ENCODE results near the gene DYNLRB2. TPM values are rescaled to one million over a fixed set of nuclear protein-coding genes. Genes with fewer than 3 reads are reported as not detected.
A peak's percentile ranks its signal among the peaks of the same experiment; 100 is the strongest.

Gene DYNLRB2
- total RNA-seq, 1 donor from 2014 or later: 0.20 TPM

DNA sequence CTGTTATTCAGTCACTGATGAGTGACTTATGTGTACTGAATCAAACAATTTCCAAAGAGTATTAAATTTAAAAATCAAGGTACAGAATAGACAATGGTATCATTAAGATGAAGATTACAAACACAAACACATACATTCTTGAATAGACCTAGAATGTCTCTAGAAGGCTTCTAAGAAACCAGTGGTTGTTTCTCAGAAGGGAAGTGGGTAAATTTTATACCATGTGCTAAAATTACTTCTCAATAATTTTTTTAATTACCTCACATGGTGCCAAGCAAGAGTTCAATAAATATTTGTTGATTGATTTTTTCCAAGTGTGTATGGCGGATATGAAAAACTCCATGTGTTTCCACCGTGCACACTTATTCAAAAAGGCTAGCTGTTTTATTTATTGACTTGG, 6.4 kb downstream of the DYNLRB2 start:
- DNase-seq (ENCODE audit: low read depth in 2 of 2): no peak

DNA sequence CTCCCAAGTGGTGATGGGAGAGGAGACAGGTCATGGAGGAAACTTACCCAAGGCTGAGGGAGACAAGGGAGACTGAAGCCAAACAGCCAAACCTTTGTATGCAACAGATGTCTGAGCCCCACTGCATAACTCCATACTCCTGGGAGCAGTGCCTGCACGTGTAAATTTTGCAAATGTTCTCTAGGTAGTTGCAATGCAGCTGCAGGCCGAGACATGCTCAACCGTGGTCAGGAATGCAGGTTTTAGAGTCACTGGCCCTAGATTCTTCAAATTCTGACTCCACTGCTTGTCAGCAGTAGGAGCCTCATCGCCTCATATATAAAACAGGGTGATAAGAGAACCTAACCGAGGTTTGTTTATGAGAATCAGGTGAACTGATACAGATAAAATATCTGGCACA, 11.5 kb downstream of the DYNLRB2 start:
- no peak for DNase-seq (ENCODE audit: low read depth in 2 of 2)

DNA sequence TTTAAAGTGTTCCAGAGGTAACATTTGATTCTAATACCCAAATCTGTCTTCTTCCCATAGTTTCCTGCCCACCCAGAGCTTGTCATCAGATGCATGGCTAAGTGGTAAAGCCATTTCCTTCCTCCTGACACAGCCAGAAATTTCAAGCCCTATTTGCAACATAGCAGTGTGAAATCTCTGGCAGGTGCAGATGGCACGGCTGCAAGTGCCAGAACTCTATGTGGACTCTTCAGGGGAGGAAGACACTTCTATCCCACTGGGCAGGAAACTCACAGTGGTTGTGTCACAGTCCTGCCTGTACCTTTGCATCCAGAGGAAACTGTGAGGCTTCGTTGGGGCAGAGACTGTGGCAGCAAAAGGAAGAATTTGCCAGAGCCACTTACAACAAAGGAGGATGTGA, 13.2 kb downstream of the DYNLRB2 start:
- DNase-seq (ENCODE audit: low read depth in 2 of 2): no peak

DNA sequence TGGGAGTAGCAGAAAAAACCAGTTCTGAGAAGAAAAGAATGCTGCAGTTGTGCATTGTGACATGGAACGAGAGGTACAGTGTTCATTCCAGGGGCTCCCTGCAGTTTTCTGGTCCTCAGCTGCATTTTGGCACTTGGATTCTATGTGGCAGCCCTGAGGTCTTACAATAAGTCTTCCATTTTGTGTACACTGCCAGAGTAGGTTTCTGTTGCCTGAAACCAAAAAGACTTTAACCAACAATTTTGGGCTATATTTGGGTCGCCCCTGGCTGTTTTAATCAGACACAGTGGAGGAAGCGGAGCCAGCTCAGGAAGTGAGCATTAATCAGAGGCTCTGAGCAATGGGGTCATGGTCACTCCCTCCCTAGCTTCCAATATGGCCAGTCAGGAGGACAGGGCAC, 15.7 kb downstream of the DYNLRB2 start:
- peak in 1 of 2 donors; percentile 12 for DNase-seq (ENCODE audit: low read depth in 2 of 2)

DNA sequence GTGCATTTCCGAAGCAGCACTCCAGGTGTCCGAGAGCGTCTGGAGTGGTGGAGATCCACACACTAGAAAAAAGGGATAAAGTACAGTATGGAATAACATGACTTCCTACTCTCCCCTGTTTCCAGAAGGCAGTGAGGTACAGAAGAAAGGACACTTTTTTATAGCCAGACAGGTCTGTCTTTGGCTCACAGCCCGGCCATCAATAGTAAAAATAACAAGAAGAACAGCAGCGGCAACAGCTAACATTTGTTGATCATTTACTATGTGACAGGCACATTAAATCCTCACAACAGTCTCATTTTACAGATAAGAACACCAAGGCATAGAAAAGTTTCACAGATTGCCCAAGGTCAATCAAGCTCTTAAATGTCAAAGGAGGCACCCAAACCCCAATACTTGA, 16.2 kb downstream of the DYNLRB2 start:
- no peak for DNase-seq (ENCODE audit: low read depth in 2 of 2)

DNA sequence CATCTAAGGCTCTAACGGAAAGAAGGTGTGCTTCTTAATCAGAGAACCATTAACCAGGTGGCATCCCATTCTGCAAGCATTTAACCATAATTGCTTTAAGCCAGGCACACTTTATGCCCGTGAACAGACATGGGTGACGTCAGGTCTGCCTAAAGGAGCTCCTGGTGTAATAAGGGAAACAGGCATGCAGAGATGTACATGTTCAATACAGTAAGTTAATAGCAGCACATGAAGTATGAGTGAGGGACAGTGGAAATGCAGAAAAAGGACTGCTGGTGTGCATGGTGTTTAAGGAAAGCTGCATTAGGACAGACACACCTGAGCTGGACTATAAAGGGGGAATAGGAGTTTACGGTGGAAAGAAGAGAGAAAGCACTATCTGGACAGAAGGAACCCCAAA, 18.6 kb downstream of the DYNLRB2 start:
- no peak for DNase-seq (ENCODE audit: low read depth in 2 of 2)

DNA sequence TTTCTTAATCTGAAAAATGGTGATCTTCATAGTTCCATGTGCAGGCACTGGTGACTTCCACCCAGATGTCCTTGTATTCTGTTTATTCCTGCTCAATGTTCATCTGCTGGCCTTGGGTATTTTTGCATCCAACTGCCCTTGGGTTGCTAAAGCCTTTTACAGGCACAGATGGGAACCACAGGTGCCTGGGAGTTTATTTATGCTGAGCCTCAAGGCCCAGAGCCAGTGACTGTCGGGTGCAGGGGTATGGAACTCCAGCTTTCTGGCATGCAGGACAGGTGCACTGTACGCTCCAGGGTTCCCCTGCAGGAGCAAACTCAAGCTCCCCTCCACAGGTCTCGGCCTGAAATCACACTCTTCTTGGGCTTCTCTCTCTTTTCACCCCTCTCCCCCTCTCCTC, 22.3 kb downstream of the DYNLRB2 start:
- no peak for DNase-seq (ENCODE audit: low read depth in 2 of 2)

DNA sequence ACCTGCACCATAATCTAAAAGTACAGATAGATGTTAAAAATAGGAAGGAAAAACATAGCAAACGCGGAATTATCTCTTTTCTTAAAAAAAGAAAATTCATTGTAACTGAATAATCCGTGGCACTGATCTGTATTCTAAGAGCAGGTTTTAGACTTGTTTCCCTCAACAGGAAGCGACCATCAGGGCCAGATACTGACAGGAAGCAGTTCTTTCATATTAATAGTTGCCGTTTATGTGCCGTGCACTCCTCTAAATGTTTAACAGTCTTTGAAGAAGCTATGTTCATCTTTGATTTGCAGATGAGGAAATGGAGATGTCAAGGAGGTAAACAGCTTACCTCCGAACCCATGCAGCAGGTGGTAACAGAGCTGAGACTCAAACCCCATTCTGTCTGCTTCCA, 23.6 kb downstream of the DYNLRB2 start:
- DNase-seq (ENCODE audit: low read depth in 2 of 2): peak in 1 of 2 donors; percentile 8

DNA sequence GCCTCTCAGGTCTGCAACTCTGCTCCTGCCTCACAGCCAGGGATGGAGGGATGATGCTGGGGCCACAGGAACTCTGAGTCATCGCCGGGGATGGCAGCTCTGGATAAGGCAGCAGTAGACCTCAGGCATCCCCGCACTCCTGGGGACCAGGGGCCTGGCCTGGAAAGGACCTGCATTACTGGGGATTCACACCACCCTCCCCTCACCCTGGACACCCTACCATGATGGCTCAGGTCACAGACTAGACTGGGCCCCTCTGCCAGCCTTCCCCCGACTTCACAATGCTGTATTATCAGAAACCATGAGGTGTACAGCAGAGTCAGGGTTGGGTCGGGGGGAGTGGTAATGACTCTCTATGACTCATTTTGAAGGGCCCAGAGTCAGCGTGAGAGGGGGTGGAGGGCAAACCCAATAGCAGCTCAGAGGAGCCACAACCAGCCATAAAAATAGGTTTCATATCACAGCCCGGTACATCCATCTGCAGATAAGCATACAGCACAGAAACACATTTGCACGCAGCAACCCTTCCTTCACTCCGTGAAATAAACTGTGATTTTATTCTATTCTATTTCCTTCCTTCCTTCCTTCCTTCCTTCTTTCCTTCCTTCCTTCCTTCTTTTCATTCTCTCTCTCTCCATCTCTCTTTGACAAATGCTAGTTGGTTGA, 28.8 kb downstream of the DYNLRB2 start:
- peak; percentile 35 to 47 for DNase-seq (ENCODE audit: low read depth in 2 of 2)

DNA sequence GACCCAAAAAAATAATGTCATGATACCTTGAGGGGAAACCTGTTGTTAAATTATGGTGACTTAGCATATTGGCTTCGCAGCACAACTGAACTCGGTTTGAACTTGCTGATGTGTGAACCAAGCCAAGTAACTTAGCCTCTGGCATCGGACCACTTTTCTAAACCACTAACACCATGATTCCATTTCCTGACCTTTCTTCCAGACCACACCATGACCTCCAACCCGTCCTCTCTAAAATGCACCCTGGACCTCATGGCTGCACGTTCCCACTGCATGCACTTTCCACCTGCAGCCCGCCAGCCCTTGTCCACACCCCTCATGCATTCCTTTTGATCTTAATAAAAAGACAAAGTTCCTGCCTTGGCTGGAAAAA, 29.3 kb downstream of the DYNLRB2 start:
- peak; percentile 56 to 78 for DNase-seq (ENCODE audit: low read depth in 2 of 2)

DNA sequence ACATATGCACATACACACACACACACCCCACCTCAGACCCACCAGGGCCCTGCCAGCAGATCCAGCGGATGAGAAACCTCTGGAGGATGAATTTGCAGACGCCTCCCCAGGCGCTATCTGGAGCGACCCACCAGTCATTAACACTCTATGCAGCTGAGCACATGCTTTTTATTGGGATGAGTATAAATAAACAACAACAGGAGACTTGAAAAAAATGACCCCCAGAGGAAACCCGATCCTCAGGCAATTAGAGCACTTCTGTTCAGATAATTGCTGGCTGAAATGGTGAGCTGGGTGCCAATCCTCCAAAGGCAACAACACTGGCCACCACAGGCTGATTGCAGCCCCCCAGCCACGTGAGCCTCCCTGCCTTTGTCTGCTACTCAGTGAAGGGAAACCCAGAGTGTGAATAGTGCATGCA, 32.9 kb downstream of the DYNLRB2 start:
- DNase-seq (ENCODE audit: low read depth in 2 of 2): no peak

DNA sequence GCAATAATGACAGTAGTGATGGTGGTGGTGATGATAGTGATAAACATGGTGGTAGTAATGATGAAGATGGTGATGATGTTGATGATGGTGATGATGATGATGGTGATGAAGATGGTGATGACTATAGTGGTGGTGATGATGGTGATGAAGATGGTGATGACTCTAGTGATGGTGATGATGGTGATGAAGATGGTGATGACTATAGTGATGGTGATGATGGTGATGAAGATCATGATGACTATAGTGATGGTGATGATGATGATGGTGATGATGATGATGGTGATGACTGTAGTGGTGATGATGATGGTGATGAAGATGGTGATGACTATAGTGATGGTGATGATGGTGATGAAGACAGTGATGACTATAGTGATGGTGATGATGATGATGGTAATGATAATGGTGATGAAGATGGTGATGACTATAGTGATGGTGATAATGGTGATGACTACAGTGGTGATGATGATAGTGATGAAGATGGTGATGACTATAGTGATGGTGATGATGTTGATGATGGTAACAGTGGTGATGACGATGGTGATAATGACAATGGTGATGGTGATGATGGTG, 35.6 kb downstream of the DYNLRB2 start:
- DNase-seq (ENCODE audit: low read depth in 2 of 2): no peak

DNA sequence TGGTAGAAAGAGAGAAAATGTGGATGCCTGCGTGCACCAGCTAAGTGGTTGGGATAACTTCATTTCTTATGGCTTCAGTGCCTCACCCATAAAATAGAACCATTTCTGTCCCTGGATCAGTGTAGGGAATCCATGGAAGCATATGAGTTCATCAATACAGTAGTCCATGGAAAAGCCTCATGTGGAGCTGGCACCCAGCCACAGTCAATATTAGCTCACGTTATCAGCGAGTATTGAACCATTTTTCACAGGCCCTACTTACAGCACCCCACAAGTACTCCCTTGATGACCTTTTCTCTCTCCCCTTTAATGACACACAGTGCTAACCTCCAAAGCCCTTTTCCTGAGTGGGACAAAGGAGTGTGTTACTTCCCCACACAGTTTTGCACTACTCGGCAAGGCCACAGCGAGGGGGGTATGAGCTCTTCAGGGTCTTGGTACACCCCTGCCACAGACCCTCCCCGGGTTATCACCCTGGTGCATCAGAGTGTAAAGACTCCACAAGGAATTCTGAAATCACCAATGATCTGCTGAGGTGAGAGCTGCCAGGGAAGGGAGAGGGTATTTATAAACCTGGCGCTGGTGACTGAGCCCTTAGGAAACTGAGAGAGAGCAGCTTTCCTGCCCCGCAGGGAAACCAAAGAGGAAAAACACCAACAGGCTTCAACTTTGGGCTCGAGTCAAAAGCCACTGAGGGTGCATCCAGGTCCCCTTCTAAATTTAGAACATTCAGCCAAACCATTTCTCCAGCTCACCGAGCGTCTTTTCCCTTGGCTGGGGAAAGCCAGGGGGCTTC, 36.9 kb downstream of the DYNLRB2 start:
- DNase-seq (ENCODE audit: low read depth in 2 of 2): peak in 1 of 2 donors; percentile 15

DNA sequence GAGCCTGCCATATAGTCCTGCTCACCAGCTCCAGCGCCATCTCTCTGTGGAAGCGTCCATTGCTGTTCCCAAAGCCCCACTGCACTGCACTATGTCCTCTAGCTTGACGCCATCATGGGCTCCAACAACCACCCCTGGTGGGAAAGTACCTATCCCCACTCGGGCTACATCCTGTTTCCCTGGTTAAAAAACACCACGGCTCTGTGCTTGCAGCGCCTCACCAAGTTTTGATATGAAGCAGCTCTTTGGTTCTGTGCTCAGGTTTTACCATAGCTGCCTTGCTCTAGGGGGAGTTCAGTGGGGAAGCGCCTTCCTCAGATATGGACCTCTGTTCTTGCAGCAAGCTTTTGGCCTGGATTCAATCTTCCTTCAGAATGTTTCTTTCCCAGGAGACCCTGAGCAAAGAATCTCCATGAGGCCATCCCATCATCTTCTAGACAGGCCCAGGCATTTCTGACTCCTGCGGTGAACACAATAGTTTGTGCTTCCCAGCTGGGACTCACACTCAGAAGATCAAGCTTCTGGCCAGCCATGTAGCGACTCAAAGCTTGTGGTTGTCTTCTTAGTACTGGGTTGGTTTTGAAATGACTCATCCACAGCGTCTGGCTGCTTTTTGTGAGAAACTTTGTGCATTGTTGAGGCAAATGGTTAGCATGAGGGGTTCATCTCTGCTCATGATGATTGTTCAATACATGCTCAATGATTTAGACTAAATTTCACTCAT, 39.5 kb downstream of the DYNLRB2 start:
- peak in 1 of 2 donors; percentile 39 for DNase-seq (ENCODE audit: low read depth in 2 of 2)

DNA sequence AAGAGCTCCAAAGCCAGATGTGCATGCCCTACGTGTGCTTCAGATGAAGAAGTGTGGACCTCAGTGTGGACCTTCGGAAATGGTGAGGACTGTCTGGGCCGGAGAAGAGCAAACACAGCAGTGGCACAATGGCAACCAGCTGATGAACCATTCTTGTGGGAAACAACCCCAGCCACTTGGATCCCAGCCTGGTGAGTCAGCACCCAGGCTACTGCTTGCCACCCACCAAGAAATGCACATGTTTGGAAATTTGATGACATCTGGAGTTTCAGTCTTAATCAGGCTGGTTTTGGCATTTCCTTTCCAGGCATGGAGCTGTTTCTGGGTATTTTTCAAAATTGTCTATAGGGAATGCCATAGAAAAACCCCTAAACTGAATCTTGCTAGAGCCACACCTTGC, 42.7 kb downstream of the DYNLRB2 start:
- DNase-seq (ENCODE audit: low read depth in 2 of 2): peak in 1 of 2 donors; percentile 79

DNA sequence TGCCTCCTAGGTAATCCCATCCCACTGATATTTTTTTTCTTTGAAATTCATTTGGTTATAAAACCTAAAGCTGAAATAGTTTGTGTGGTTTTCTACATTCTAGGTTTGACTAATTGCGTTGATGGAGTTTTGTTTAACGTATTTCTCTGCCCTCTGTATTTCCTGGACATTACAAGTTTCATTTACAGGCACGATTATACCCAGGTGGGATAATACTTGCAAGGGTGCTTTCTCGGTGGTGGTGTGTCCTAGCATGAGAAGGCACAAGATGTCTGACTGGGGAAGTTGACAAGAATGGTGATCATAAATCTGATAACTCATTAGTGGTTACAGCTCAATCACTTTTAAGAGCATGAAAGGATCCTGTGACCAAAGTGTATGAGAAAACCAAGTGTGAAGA, 45.0 kb downstream of the DYNLRB2 start:
- DNase-seq (ENCODE audit: low read depth in 2 of 2): no peak

DNA sequence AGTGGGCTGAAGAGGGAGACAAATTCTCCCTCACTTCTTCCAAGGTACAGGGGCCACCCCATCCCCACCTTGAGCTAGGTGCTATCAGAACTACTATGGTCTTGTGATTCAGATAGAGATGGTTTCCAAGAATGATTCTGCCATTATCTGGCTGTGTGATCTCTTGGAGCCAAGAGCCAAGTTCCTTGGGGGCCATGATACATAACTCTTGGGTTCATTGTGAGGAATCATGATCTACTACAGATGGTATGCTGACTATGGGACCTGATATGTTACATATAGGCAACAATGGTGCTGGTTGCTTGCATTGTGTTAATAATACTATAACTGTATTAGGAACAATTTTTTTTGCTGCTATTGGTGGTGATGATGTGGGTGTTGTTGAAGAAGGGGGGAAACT, 45.7 kb downstream of the DYNLRB2 start:
- DNase-seq (ENCODE audit: low read depth in 2 of 2): no peak

DNA sequence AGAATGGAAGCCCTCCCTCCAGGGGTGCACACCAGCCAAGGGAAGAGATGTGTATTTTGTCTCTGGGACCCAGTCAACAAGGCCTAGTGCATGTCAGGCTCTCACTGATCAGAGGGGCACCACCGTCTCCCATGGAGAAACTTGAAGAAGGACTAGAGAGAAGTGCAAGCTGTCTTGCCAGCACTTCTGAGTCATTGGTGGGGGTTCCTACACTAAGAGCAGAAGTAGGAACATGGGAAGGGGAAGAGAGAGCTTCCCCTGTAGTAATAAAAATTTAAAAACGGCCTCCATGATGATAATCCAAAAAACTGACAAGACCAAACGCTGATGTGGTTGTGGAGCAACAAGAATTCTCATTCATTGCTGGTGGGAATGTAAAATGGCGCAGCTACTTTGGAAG, 46.3 kb downstream of the DYNLRB2 start:
- DNase-seq (ENCODE audit: low read depth in 2 of 2): no peak

DNA sequence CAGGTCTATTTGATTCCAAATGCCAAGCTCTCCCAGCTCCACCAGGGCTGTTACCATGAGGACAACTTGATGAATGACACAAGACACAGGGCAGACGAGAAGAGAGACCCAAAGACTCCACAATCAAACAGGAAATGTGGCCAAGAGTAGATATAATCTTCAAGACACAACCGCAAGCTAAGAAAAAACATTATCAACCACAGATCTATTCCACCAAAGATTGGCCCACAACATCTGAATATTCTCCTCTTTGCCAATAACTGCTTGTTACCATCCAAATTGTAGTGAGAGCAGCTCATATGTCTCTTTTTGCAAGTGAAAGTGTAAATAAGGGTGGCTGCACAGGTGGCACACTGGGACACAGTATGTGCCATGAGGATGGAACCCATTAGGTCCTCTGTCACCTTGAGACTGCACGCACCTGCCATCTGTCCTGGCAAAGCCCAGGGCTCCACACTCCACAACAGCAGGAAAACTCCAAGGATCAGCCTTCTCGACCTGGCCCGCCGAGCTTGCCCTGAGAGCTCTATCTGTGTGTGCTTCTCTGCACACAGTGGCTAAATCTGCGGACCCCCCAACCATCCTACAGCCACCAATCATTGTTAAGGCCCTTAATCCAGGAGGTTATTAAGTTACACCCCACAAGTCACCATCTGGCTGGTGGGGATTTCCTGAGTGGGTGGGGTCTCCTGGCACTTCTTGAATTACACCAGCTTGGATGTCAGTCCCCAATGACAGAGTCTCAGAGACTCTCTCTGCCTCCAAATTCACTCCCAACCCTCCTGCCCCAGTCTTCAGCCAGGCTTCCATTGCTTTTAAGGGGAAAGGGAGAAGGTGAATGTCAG, 50.5 kb downstream of the DYNLRB2 start:
- DNase-seq (ENCODE audit: low read depth in 2 of 2): no peak

DNA sequence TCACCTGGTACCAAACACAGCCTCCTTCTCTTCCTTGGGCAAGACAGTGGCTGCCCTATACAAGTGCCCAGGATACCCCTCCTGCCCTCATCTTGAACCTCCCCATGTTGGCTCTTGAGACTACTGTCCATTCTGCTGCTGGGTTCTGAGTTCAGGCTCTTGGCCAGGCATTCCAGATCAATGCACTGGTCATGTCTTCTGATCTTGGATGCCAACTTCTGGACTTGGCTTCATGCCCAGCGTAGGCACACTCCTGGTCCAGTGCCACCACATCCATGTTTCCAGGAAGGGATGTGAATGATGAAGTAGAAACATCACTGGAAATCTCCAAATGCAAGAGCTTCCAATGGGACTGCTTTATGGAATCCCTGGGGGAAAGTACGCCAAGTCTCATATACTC, 51.5 kb downstream of the DYNLRB2 start:
- no peak for DNase-seq (ENCODE audit: low read depth in 2 of 2)

DNA sequence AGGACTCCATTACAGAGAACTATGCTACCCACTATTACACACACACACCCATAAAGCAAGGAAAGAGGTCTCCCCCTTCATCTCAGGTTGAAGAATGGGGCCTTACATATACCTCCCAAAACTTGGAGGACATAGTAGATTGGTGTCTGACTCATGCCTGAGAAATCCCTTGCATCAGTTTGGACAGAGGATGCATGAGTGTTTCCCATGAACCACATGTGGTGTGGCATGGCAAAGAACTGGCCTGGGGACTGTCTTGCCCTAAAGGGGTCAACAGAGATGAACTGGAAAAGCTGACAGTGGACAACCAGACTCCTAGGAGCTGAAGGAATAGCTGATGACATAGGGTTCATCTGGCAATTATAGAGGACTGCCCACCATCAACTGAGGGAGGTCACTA, 54.0 kb downstream of the DYNLRB2 start:
- no peak for DNase-seq (ENCODE audit: low read depth in 2 of 2)

Data from lung microvascular endothelial cell (primary cell).